Measurements from ENCODE around the gene GRAMD4. TPM values are rescaled to one million over a fixed set of nuclear protein-coding genes. Genes with fewer than 3 reads are reported as not detected.

Gene GRAMD4
- total RNA-seq, 2 donors from 2014 or later, result 118 to 141 TPM

GRCh38 chr22:46695346-46696228, 75.4 kb downstream of the GRAMD4 start:
- Histone ChIP-seq H3K4me1 (no peaks in the 10 kb centered on the region), H3K27ac (no peak overlapping the region), H3K27me3 (no peaks in the 10 kb centered on the region), H3K9me3 (no peaks in the 10 kb centered on the region), H3K9ac (ENCODE audit: low read depth in 2 of 2, low read length in 2 of 2) (no peak overlapping the region), H3K36me3 (peaks cover 32% of the 10 kb centered on the region), H3K4me3 (no peak overlapping the region)
- intact Hi-C loops (cut with DNase I), result no loop called here
- TF ChIP-seq, protein P1, sequence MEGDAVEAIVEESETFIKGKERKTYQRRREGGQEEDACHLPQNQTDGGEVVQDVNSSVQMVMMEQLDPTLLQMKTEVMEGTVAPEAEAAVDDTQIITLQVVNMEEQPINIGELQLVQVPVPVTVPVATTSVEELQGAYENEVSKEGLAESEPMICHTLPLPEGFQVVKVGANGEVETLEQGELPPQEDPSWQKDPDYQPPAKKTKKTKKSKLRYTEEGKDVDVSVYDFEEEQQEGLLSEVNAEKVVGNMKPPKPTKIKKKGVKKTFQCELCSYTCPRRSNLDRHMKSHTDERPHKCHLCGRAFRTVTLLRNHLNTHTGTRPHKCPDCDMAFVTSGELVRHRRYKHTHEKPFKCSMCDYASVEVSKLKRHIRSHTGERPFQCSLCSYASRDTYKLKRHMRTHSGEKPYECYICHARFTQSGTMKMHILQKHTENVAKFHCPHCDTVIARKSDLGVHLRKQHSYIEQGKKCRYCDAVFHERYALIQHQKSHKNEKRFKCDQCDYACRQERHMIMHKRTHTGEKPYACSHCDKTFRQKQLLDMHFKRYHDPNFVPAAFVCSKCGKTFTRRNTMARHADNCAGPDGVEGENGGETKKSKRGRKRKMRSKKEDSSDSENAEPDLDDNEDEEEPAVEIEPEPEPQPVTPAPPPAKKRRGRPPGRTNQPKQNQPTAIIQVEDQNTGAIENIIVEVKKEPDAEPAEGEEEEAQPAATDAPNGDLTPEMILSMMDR (IDR thresholded peaks at IDR 0.05), result no peak
- no peak for DNase-seq

DNA sequence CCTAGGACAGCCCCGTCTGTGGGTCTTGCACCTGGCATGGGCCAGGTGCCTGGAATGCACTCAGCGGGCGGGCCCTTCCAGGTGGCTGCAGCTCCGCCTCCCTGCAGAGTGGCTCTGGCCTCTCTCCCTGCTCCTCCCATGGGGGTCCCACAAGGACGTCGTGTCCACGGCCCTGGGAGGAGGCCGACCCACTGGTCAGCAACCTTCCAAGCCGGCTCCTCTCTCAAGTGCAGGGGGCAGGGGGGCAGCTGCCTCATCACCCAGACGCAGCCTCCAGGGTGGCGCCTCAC, 76.0 kb downstream of the GRAMD4 start:
- no peak overlapping the region for H3K27ac ChIP-seq
- DNase-seq, result no peak
- no peaks in the 10 kb centered on the region for H3K4me1 ChIP-seq
- no peaks in the 10 kb centered on the region for H3K27me3 ChIP-seq
- TF ChIP-seq, protein P1 (IDR thresholded peaks at IDR 0.05), result no peak
- H3K9ac ChIP-seq (ENCODE audit: low read depth in 2 of 2, low read length in 2 of 2), result no peak overlapping the region
- no peak overlapping the region for H3K4me3 ChIP-seq
- no peaks in the 10 kb centered on the region for H3K9me3 ChIP-seq
- H3K36me3 ChIP-seq, result peaks cover 34% of the 10 kb centered on the region
- intact Hi-C loops (cut with DNase I), result no loop called here

DNA sequence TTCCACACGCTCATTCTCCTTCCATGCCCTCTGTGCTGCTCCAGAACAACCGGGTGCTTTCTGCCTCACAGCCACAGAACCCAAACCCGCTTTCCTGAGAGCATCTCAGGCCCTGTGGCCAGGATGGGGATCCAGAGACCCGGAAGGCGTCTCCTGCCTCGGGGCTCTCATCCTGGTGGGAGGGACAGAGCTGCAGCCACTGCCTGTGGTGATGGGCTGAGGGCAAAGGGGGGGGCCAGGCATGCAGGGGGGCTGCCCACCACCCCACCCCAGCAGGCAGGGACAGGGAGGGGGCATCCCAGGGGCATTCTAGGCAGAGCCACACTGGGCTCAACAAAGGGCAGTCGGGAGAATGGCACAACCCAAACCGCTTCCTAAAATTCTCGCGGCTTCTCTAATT, 76.4 kb downstream of the GRAMD4 start:
- H3K4me1 ChIP-seq, result no peaks in the 10 kb centered on the region
- TF ChIP-seq, protein P1 (IDR thresholded peaks at IDR 0.05), result no peak
- H3K27me3 ChIP-seq, result no peaks in the 10 kb centered on the region
- H3K27ac ChIP-seq, result no peak overlapping the region
- H3K9me3 ChIP-seq, result no peaks in the 10 kb centered on the region
- no peak overlapping the region for H3K9ac ChIP-seq (ENCODE audit: low read depth in 2 of 2, low read length in 2 of 2)
- H3K36me3 ChIP-seq, result peaks cover 32% of the 10 kb centered on the region
- DNase-seq, result no peak
- intact Hi-C loops (cut with DNase I), result no loop called here
- H3K4me3 ChIP-seq, result no peak overlapping the region

DNA sequence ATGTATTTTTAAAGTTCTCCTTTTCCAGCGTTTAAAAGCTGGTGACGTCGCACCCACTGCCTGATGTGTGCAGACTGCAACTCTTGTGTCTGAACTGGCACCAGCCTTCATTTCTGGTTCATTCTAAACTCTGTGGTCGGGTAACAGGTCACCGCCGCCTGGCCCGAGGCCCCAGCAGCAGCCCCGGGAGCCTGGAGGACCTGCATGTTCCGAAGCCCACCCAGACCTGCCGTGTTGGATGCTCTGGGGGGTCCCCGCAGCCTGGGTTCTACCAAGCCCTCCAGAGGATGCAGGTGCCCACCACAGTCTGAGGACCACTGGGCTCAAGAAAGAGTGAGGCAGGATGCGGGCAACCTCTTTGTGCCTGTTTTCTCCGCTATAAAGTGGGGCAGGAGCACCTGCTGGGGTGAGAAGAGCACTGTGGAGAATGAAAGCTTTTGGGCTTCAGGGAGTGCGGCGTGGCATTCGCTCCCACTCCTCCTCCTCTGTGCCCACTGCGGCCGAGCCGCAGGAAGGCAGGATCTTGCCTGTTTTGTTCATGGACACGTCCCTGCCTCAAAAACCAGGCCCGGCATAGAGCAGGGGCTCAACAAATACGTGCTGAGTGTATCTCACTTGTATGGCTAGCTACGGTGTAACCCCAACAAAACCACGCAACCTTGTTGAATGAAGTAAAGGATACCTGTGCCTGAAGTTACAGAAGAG, 77.8 kb downstream of the GRAMD4 start:
- TF ChIP-seq, protein P1 (IDR thresholded peaks at IDR 0.05), result no peak
- intact Hi-C loops (cut with DNase I), result no loop called here

GRCh38 chr22:46699091-46699490, 78.9 kb downstream of the GRAMD4 start:
- Histone ChIP-seq H3K9ac (ENCODE audit: low read depth in 2 of 2, low read length in 2 of 2) (no peak overlapping the region), H3K4me3 (no peak overlapping the region), H3K27me3 (no peaks in the 10 kb centered on the region), H3K9me3 (no peaks in the 10 kb centered on the region), H3K4me1 (no peaks in the 10 kb centered on the region), H3K36me3 (peaks cover 29% of the 10 kb centered on the region), H3K27ac (no peak overlapping the region)
- intact Hi-C loops (cut with DNase I), result no loop called here
- TF ChIP-seq, protein P1 (IDR thresholded peaks at IDR 0.05), result no peak
- DNase-seq, result no peak

More for the DNA sequence above, 77.8 kb downstream of the GRAMD4 start:
- DNase-seq, result no peak
- Histone ChIP-seq H3K9me3 (no peaks in the 10 kb centered on the region), H3K27me3 (no peaks in the 10 kb centered on the region), H3K27ac (no peak overlapping the region), H3K4me3 (no peak overlapping the region), H3K9ac (ENCODE audit: low read depth in 2 of 2, low read length in 2 of 2) (no peak overlapping the region), H3K4me1 (no peaks in the 10 kb centered on the region), H3K36me3 (peaks cover 29% of the 10 kb centered on the region)
